GM10266 (cell line): ENCODE results near the gene ACR.

Source experiments
- DNase-seq: peaks from one replicate; pipeline ENCODE4 v3.0.0; 2012; ENCODE audit errors: extremely low spot score
- CTCF ChIP-seq: IDR thresholded peaks from 2 replicates; pipeline ENCODE4 v1.5.1; 2012; ENCODE audit warnings: mild to moderate bottlenecking, low read depth; ENCODE audit not compliant: control insufficient read depth, insufficient read depth; ENCODE audit errors: missing control alignments

The ACR gene

DNA sequence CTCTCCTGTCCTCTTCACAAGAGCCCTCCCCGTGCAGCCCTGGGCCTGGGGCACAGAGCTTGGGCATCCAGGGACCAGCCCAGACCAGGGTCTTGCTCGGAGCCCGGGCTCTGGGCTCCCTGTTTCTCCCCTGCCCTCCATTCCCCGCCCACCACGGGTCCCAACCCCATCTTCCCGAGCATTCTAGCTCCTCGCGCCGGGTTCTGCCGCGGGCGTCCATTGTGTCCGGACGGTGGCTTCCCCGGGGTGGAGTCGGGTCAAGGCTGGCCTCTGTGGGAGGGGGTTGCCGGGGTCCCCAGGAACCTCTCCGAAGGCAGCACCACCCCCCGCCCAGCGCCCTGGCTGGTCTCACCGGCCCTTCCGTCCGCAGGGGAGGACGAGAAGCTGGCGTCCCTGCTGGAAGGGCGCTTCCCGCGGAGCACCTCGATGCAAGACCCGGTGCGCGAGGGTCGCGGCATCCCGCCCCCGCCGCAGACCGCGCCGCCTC, 18.1 kb upstream of the ACR start:
- TF ChIP-seq CTCF, result no peak
- DNase-seq, result no peak

- DNase-seq, result no peak
- no peak for TF ChIP-seq CTCF
Measured at GRCh38 chr22:50720301-50721256, 17.4 kb upstream of the ACR start.

DNA sequence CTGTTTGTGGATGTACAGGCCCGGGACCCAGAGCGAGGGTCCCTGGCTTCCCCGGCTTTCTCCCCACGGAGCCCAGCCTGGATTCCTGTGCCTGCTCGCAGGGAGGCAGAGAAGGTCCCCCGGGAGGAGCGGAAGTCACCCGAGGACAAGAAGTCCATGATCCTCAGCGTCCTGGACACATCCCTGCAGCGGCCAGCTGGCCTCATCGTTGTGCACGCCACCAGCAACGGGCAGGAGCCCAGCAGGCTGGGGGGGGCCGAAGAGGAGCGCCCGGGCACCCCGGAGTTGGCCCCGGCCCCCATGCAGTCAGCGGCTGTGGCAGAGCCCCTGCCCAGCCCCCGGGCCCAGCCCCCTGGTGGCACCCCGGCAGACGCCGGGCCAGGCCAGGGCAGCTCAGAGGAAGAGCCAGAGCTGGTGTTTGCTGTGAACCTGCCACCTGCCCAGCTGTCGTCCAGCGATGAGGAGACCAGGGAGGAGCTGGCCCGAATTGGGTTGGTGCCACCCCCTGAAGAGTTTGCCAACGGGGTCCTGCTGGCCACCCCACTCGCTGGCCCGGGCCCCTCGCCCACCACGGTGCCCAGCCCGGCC, 16.7 kb upstream of the ACR start:
- no peak for DNase-seq
- TF ChIP-seq CTCF, result no peak

DNA sequence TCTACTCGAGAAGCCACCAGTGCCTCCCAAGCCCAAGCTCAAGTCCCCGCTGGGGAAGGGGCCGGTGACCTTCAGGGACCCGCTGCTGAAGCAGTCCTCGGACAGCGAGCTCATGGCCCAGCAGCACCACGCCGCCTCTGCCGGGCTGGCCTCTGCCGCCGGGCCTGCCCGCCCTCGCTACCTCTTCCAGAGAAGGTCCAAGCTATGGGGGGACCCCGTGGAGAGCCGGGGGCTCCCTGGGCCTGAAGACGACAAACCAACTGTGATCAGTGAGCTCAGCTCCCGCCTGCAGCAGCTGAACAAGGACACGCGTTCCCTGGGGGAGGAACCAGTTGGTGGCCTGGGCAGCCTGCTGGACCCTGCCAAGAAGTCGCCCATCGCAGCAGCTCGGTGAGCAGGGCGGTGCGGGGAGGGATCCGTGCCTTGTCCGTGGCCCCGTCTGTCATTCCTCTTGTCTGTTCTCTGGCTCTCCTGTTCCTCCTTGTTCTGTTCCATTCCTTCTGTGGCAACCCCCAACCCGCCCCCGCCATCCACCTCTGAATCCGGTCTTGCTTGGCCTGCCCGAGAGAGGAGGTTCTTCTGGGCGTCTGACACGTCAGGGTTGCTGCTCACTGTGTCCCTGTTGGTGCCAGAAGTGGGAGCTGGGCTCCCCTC, 15.8 kb upstream of the ACR start:
- no peak for TF ChIP-seq CTCF
- no peak for DNase-seq

- DNase-seq, result no peak
- no peak for TF ChIP-seq CTCF
Measured at GRCh38 chr22:50722716-50723428, 15.1 kb upstream of the ACR start.

DNA sequence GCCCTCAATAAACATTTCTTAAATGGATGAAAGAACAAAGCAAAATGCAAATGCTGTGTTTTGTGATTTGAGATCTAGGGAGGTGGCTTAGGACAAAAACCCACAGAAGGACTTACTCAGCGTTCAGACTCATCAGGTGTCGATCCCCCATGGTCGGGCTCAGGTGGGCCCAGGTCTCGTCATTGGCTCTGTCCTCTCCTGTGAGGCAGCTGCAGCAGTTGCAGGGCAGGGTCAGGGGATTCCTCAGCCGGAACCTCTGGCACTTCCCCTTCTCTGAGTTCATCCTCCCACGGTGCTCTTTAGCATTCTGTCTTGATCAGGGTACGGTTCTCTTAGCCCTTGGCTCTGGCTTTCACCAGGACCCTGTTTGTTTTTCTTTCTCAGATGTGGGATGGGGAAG, 14.0 kb upstream of the ACR start:
- DNase-seq, result peak; percentile 72
- no peak for TF ChIP-seq CTCF
